Left ventricle myocardium inferior (tissue), 1 donor: ENCODE results near the gene DNAJB12. TPM values are rescaled to one million over a fixed set of nuclear protein-coding genes. Genes with fewer than 3 reads are reported as not detected.

Experiments used
- DNase-seq: peaks from one replicate; pipeline ENCODE4 v3.0.0-alpha.2; 2020
- H3K27ac ChIP-seq: fragments of 200-600 bp; replicated peaks from 2 replicates; pipeline ENCODE4 v1.8.0; 2021
- H3K27me3 ChIP-seq: fragments of 200-600 bp; 2 replicates; pipeline ENCODE4 v1.8.0; 2021; ENCODE audit warnings: low read depth
- H3K36me3 ChIP-seq: fragments of 200-600 bp; 2 replicates; pipeline ENCODE4 v1.8.0; 2021
- H3K4me1 ChIP-seq: fragments of 200-600 bp; 2 replicates; pipeline ENCODE4 v1.8.0; 2021
- H3K4me3 ChIP-seq: fragments of 200-600 bp; 2 replicates; pipeline ENCODE4 v1.8.0; 2021; ENCODE audit warnings: mild to moderate bottlenecking, moderate library complexity
- H3K9me3 ChIP-seq: fragments of 200-600 bp; replicated peaks from 2 replicates; pipeline ENCODE4 v1.8.0; 2021
- intact Hi-C: fragments of 100-400 bp; cut with micrococcal nuclease; formaldehyde crosslinking; loops from one replicate; pipeline ENCODE4 v1.11.0; 2022
- total RNA-seq: library from RNA; stranded (reverse); fragmentation: NEBNext Ultra II Directional; extraction: Animal tissue kit (Norgen Biotek cat#: 25700); gene quantifications from one replicate; pipeline ENCODE4 v1.2.1, GENCODE V29; 2021
- TF ChIP-seq, protein P1 (sequence below): fragments of 200-600 bp; IDR thresholded peaks from 2 replicates; pipeline ENCODE4 v1.8.0; 2021; ENCODE audit warnings: antibody characterized with exemption, mild to moderate bottlenecking, borderline replicate concordance
- donor health status: DM: no; HTN: yes; CAD: no; lungs with severe emphysema.

Gene DNAJB12
- total RNA-seq, 1 donor from 2014 or later: 25.6 TPM

DNA sequence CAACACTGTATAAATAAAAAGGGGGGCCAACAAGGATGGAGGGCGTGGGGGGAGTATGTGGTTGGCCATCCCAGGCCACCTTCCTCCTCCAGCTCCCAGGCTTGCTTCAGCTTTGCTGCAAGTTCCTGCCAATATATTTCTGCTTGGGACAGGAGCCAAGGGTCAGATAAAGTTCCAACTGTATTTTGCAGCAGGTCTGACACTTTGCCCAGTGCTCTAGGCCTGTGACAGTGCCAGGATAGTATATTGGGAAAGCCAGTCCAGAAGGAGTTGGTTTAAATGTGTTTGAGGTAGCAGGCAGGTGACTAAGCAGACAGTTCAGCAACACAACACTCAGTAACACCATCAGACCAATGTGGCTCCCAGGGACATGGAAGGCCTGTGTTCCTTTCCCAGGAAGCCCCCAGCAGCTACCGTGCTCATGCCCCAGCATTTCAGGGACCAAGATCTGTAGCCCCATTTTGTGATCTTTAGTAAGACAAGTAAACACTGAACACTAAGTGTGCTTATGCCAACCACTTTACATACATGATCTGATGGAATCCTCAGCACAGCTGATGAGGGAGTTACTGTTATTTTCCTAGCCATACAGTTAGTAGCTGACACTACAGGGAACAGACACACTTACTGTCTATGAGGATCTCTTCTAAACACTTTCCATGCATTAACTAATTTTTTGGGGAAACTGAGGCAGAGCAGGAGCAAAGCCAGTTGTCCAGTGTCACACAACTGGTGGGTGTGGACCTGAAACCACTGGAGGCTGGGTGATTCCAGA, 38.9 kb downstream of the DNAJB12 start:
- intact Hi-C loops: no loop called here
- peaks cover 72% of the 10 kb centered on the region for H3K4me1 ChIP-seq
- H3K36me3 ChIP-seq: no peaks in the 10 kb centered on the region
- TF ChIP-seq, protein P1, sequence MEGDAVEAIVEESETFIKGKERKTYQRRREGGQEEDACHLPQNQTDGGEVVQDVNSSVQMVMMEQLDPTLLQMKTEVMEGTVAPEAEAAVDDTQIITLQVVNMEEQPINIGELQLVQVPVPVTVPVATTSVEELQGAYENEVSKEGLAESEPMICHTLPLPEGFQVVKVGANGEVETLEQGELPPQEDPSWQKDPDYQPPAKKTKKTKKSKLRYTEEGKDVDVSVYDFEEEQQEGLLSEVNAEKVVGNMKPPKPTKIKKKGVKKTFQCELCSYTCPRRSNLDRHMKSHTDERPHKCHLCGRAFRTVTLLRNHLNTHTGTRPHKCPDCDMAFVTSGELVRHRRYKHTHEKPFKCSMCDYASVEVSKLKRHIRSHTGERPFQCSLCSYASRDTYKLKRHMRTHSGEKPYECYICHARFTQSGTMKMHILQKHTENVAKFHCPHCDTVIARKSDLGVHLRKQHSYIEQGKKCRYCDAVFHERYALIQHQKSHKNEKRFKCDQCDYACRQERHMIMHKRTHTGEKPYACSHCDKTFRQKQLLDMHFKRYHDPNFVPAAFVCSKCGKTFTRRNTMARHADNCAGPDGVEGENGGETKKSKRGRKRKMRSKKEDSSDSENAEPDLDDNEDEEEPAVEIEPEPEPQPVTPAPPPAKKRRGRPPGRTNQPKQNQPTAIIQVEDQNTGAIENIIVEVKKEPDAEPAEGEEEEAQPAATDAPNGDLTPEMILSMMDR: no peak
- no peaks in the 10 kb centered on the region for H3K9me3 ChIP-seq
- DNase-seq: no peak
- peak overlapping the region; percentile 91 for H3K27ac ChIP-seq
- no peak overlapping the region for H3K4me3 ChIP-seq
- H3K27me3 ChIP-seq: no peaks in the 10 kb centered on the region

DNA sequence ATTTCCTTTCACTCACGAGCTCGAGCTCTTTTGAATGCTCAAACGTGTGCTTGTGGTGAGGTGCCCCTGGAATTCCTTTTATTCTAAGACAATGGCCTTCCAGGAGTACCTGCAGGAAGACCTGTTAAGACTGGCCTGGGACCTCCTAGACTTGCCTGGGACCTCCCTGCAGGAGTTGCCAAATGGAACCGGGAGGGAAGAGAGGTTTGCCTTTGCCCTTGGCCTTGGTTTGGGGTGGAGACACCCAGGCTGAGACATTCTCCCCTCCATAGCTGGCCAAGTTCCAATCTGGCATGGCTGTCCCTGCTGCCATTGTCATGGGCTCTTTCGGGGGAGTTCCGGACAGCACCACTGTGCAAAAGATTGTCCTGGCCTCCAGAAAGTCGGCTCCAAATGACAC, 39.7 kb downstream of the DNAJB12 start:
- peaks cover 72% of the 10 kb centered on the region for H3K4me1 ChIP-seq
- DNase-seq: no peak

DNA sequence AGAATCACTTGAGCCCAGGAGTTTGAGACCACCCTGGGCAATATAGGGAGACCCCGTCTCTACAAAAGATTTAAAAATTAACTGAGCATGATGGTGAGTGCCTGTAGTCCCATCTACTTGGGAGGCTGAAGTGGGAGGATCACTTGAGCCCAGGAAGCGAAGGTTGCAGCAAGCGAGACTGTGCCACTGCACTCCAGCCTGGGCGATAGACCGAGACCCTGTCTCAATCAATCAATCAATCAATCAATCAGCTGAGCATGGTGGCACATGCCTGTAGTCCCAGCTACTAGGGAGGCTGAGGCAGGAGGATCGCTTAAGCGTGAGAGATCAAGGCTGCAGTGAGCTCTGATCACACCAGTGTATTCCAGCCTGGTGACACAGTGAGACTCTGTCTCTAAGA, 40.5 kb downstream of the DNAJB12 start:
- Histone ChIP-seq H3K36me3 (no peaks in the 10 kb centered on the region), H3K4me1 (peaks cover 72% of the 10 kb centered on the region), H3K27me3 (no peaks in the 10 kb centered on the region), H3K9me3 (no peaks in the 10 kb centered on the region), H3K4me3 (no peak overlapping the region), H3K27ac (peak overlapping the region; percentile 91)
- DNase-seq: no peak
- intact Hi-C loops: no loop called here
- TF ChIP-seq, protein P1: no peak

More for the DNA sequence above, 39.7 kb downstream of the DNAJB12 start:
- Histone ChIP-seq H3K9me3 (no peaks in the 10 kb centered on the region), H3K27me3 (no peaks in the 10 kb centered on the region), H3K36me3 (no peaks in the 10 kb centered on the region), H3K27ac (peak overlapping the region; percentile 91), H3K4me3 (no peak overlapping the region)
- TF ChIP-seq, protein P1: no peak
- intact Hi-C loops: no loop called here

DNA sequence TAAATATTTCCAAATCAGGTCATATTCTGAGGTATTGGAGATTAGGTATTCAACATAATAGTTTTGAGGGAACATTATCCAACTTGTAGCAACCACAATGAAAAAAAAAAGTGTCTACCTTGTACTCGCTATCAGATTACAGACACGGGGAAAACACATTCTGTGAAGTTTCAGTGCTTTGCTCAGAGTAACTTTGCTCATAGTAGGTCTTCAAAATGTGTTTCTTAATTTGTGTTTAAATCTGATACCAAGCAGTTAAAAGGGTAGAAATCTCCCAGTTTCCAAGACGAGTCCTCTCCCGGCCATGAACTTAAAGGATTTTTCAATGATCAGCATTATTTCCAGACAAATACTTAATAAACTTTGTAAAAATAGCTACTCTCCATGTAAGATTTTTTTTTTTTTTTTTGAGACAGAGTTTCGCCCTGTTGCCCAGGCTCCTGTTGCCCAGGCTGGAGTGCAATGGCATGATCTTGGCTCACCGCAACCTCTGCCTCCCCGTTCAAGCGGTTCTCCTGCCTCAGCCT, 41.8 kb downstream of the DNAJB12 start:
- TF ChIP-seq, protein P1: no peak
- Histone ChIP-seq H3K4me3 (no peak overlapping the region), H3K27me3 (no peaks in the 10 kb centered on the region), H3K9me3 (no peaks in the 10 kb centered on the region), H3K36me3 (no peaks in the 10 kb centered on the region), H3K4me1 (peaks cover 72% of the 10 kb centered on the region), H3K27ac (no peak overlapping the region)
- DNase-seq: no peak
- intact Hi-C loops: no loop called here

DNA sequence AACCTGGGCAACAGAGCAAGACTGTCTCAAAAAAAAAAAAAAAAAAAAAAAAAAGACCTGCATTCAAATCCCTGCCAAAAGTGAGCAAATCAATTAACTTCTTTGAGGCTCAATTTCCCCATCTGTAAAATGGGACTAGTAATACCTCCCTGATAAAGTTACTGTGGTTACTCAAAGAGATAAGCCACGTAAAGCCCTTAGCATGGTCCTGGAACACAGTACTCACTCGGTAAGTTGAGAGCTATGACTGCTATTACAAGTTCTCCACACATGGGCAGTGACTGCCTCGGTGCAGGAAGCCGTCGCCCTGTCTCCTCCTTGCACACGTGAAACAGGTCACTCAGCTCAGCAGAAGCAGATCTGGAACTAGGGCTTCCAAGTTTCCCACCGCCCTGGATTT, 43.1 kb downstream of the DNAJB12 start:
- Histone ChIP-seq H3K36me3 (no peaks in the 10 kb centered on the region), H3K27ac (no peak overlapping the region), H3K4me1 (peaks cover 72% of the 10 kb centered on the region), H3K4me3 (no peak overlapping the region), H3K9me3 (no peaks in the 10 kb centered on the region), H3K27me3 (no peaks in the 10 kb centered on the region)
- TF ChIP-seq, protein P1: no peak
- DNase-seq: no peak
- intact Hi-C loops: no loop called here
